Panc1 (cell line): ENCODE data around the gene FHIT. TPM values are rescaled to one million over a fixed set of nuclear protein-coding genes. Genes with fewer than 3 reads are reported as not detected.

Experiments
- ATAC-seq: fragments of 200-7000 bp; cut with Tn5 transposase; 2 replicates; pipeline ENCODE4 v1.9.1; 2020; ENCODE audit warnings: mild to moderate bottlenecking, moderate library complexity
- BruUV-seq: library from RNA; stranded (reverse); fragments of 400-500 nt; replicated peaks from 2 replicates; lab custom pipeline; 2021; lab: Mats Ljungman, UMichigan
- CTCF ChIA-PET: fragments of 300-600 bp; sonication (Branson Sonifier 250); formaldehyde crosslinking; loops from one replicate; lab custom pipeline; 2022; ENCODE audit warnings: antibody characterized with exemption; lab: Charles Lee
- POLR2A ChIA-PET: fragments of 300-600 bp; sonication (Branson Sonifier 250); formaldehyde crosslinking; loops from one replicate; lab custom pipeline; 2022; ENCODE audit warnings: antibody characterized with exemption; lab: Charles Lee
- DNase-seq: peaks from one replicate; pipeline ENCODE4 v3.0.0-alpha.2; 2010; ENCODE audit warnings: low read depth, low spot score
- H3K27ac ChIP-seq: 2 replicates; pipeline ENCODE4 v1.5.1; 2011; ENCODE audit warnings: mild to moderate bottlenecking, low read length, inconsistent platforms
- H3K27me3 ChIP-seq: fragments of 200-500 bp; sonication (Bioruptor generic); 2 replicates; pipeline ENCODE4 v1.6.0; 2014; ENCODE audit warnings: low read length, inconsistent platforms; ENCODE audit not compliant: control insufficient read depth, insufficient read depth
- H3K36me3 ChIP-seq: fragments of 200-500 bp; sonication (Bioruptor generic); 2 replicates; pipeline ENCODE4 v1.5.1; 2014; ENCODE audit warnings: inconsistent platforms, mild to moderate bottlenecking, low read length, moderate library complexity; ENCODE audit not compliant: control insufficient read depth, insufficient read depth
- H3K4me1 ChIP-seq: 2 replicates; pipeline ENCODE4 v1.5.1; 2011; ENCODE audit warnings: inconsistent platforms, mild to moderate bottlenecking, low read length, moderate library complexity; ENCODE audit not compliant: control insufficient read depth, insufficient read depth
- H3K4me3 ChIP-seq, 2 experiments: 2 replicates each; pipeline ENCODE4 v1.5.1; 2011 to 2012; ENCODE audit warnings: low read depth in 2 of 2, low read length in 2 of 2, mild to moderate bottlenecking in 2 of 2, inconsistent platforms in 1 of 2, moderate library complexity in 1 of 2
- H3K9me3 ChIP-seq: fragments of 200-500 bp; sonication (Bioruptor generic); 2 replicates; pipeline ENCODE4 v1.5.1; 2014; ENCODE audit warnings: low read depth, mild to moderate bottlenecking, inconsistent platforms, low read length, moderate library complexity; ENCODE audit not compliant: control insufficient read depth, insufficient read depth
- CTCF ChIP-seq: fragments of 450-650 bp; IDR thresholded peaks from 2 replicates; pipeline ENCODE4 v1.5.1; 2017; ENCODE audit warnings: mild to moderate bottlenecking
- POLR2AphosphoS5 ChIP-seq: IDR thresholded peaks from 2 replicates; pipeline ENCODE4 v1.6.1; 2012; ENCODE audit warnings: mild to moderate bottlenecking, low read depth, low read length, moderate library complexity
- SIN3A ChIP-seq: IDR thresholded peaks from 2 replicates; pipeline ENCODE4 v1.6.1; 2012; ENCODE audit warnings: low read depth, mild to moderate bottlenecking, low read length, moderate library complexity, borderline replicate concordance; ENCODE audit not compliant: insufficient read depth
- TCF7L2 ChIP-seq: IDR thresholded peaks from 2 replicates; pipeline ENCODE4 v1.6.1; 2011; ENCODE audit warnings: mild to moderate bottlenecking, low read depth, low read length, inconsistent platforms
- in situ Hi-C: cut with HindIII; loops from 2 replicates; pipeline ENCODE4 v1.10.0; 2016; ENCODE audit warnings: low sequenced_read_pairs, low pct_unique_long_range_greater_than_20kb
- intact Hi-C: fragments of 100-400 bp; cut with micrococcal nuclease; formaldehyde crosslinking; loops from one replicate; pipeline ENCODE4 v1.10.0; 2022; ENCODE audit not compliant: unreplicated experiment
- total RNA-seq: library from RNA; stranded (reverse); gene quantifications from one replicate; pipeline ENCODE4 v1.2.1, GENCODE V29; 2021; ENCODE audit not compliant: unreplicated experiment
- TF ChIP-seq, protein P1 (sequence below), 2 experiments: IDR thresholded peaks; 2 replicates each; pipeline ENCODE4 v1.6.1; 2011 to 2012; ENCODE audit warnings: low read depth in 2 of 2, control low read depth in 1 of 2, low read length in 1 of 2, mild to moderate bottlenecking in 1 of 2, moderate library complexity in 1 of 2; ENCODE audit not compliant: insufficient read depth in 1 of 2

The FHIT gene
- total RNA-seq, 1 experiment from 2014 or later, result 2.2 TPM

DNA sequence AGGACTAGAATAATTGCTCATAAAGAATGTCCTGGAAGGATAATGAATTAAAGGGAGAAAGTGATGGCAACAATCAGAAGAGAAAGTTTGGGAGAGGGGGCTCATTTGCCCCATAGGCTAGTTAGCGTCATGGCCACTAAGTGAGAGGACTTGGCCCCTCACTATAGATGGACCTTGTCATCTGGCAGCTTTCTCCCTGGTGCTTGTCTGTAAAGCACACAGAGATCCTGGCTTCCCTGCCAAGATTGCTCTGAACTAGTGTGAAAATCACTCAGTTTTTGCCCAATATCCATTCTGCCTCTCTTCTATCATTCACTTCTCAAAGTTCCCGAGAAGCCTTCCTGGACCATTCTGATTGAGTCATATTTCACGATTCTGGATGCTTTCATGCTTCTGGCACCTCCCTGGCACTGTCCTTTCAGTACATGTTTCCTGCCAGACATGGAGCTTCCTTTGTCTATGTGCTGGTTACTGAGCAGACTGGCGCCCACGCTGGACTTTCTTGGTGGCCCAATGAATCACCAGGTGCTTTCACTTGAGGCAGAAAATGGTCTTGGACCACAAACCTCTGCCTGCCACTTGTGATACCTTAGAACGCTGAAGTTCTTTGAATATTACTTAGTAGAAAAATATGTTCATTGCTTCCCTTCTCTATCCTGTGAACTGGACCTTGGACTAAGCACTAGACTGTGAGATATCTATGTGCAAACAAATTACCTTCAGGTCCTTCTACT, 1491.8 kb downstream of the FHIT start:
- ChIA-PET POLR2A (no interaction called here), CTCF (no interaction called here)
- H3K4me3 ChIP-seq, result no peak overlapping the region
- BruUV-seq, result no TSS peak
- intact Hi-C loops (no loop called here), in situ Hi-C loops (no loop called here)
- no peaks in the 10 kb centered on the region for H3K27me3 ChIP-seq
- TF ChIP-seq CTCF (no peak), POLR2AphosphoS5 (no peak), TCF7L2 (no peak), SIN3A (no peak)
- TF ChIP-seq, protein P1, sequence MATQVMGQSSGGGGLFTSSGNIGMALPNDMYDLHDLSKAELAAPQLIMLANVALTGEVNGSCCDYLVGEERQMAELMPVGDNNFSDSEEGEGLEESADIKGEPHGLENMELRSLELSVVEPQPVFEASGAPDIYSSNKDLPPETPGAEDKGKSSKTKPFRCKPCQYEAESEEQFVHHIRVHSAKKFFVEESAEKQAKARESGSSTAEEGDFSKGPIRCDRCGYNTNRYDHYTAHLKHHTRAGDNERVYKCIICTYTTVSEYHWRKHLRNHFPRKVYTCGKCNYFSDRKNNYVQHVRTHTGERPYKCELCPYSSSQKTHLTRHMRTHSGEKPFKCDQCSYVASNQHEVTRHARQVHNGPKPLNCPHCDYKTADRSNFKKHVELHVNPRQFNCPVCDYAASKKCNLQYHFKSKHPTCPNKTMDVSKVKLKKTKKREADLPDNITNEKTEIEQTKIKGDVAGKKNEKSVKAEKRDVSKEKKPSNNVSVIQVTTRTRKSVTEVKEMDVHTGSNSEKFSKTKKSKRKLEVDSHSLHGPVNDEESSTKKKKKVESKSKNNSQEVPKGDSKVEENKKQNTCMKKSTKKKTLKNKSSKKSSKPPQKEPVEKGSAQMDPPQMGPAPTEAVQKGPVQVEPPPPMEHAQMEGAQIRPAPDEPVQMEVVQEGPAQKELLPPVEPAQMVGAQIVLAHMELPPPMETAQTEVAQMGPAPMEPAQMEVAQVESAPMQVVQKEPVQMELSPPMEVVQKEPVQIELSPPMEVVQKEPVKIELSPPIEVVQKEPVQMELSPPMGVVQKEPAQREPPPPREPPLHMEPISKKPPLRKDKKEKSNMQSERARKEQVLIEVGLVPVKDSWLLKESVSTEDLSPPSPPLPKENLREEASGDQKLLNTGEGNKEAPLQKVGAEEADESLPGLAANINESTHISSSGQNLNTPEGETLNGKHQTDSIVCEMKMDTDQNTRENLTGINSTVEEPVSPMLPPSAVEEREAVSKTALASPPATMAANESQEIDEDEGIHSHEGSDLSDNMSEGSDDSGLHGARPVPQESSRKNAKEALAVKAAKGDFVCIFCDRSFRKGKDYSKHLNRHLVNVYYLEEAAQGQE (IDR thresholded peaks at IDR 0.05; ENCODE audit: insufficient read depth in 1 of 2, low read depth in 2 of 2, low read length in 1 of 2), result no peak
- no peaks in the 10 kb centered on the region for H3K4me1 ChIP-seq
- H3K27ac ChIP-seq, result no peak overlapping the region
- no peaks in the 10 kb centered on the region for H3K9me3 ChIP-seq
- H3K36me3 ChIP-seq, result no peaks in the 10 kb centered on the region
- ATAC-seq, result no peak
- no peak for DNase-seq

DNA sequence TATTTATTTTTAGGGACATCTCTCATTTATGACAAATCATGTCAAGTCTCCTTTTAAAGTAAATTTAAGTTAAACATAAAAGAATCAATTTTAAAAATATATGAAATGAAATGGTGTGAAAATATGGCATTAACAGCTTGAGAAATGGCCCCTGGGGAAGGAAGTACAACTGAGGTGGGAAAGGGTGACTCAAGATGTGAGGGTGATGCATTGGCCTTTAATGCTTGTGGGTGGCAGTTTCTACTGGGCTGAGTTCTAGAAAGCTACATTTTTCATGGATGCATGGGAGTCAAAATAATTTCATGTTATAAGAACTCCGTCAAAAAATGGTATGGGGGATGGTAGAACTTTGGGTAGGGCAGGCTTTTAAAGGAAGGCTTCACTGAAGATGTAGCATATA, 1492.6 kb downstream of the FHIT start:
- H3K4me3 ChIP-seq, result no peak overlapping the region
- H3K27me3 ChIP-seq, result no peaks in the 10 kb centered on the region
- intact Hi-C loops (no loop called here), in situ Hi-C loops (no loop called here)
- no peak for DNase-seq
- no peak for TF ChIP-seq SIN3A
- no peak for TF ChIP-seq TCF7L2
- TF ChIP-seq CTCF, result no peak
- TF ChIP-seq, protein P1 (IDR thresholded peaks at IDR 0.05; ENCODE audit: insufficient read depth in 1 of 2, low read depth in 2 of 2, low read length in 1 of 2), result no peak
- H3K4me1 ChIP-seq, result no peaks in the 10 kb centered on the region
- H3K27ac ChIP-seq, result no peak overlapping the region
- no peaks in the 10 kb centered on the region for H3K36me3 ChIP-seq
- no TSS peak for BruUV-seq
- H3K9me3 ChIP-seq, result no peaks in the 10 kb centered on the region
- CTCF ChIA-PET, result no interaction called here
- POLR2A ChIA-PET, result no interaction called here
- ATAC-seq, result no peak
